H1 (cell line): ENCODE data around the gene DAG1. TPM values are rescaled to one million over a fixed set of nuclear protein-coding genes. Genes with fewer than 3 reads are reported as not detected.
A peak's percentile ranks its signal among the peaks of the same experiment; 100 is the strongest.

Source experiments
- CTCF ChIA-PET: fragments of 300-600 bp; sonication (Branson Sonifier 250); formaldehyde crosslinking; loops from one replicate; lab custom pipeline; 2021; ENCODE audit not compliant: partially characterized antibody; lab: Charles Lee
- POLR2A ChIA-PET: fragments of 300-600 bp; sonication (Branson Sonifier 250); formaldehyde crosslinking; loops from one replicate; lab custom pipeline; 2021; ENCODE audit warnings: inconsistent platforms; ENCODE audit not compliant: partially characterized antibody; lab: Charles Lee
- DNase-seq, 2 experiments: peaks; one replicate each; pipeline versions ENCODE4 v3.0.0 to v3.0.0-alpha.2; 2010 to 2022; ENCODE audit warnings: low spot score in 2 of 2, low read depth in 1 of 2, mixed read lengths in 1 of 2
- FAIRE-seq: peaks from 2 replicates; lab custom pipeline; 2011; peaks lifted over from hg19 to GRCh38; lab: Jason Lieb, UNC
- H2AFZ ChIP-seq: 2 replicates; pipeline ENCODE4 v1.8.1; 2012; ENCODE audit warnings: low read length, inconsistent platforms
- H2AK5ac ChIP-seq: 2 replicates; pipeline ENCODE4 v1.6.1; 2013; ENCODE audit warnings: low read depth, low read length
- H2BK120ac ChIP-seq: replicated peaks from 2 replicates; pipeline ENCODE3; 2013; ENCODE audit warnings: low read depth, low read length, inconsistent platforms
- H2BK12ac ChIP-seq: 2 replicates; pipeline ENCODE4 v1.6.1; 2013; ENCODE audit warnings: low read depth, low read length
- H2BK15ac ChIP-seq: 2 replicates; pipeline ENCODE4 v1.6.1; 2013; ENCODE audit warnings: low read length
- H2BK20ac ChIP-seq: 2 replicates; pipeline ENCODE4 v1.6.1; 2013; ENCODE audit warnings: low read length
- H2BK5ac ChIP-seq: 2 replicates; pipeline ENCODE4 v1.6.1; 2013; ENCODE audit warnings: low read depth, low read length
- H3K14ac ChIP-seq: 2 replicates; pipeline ENCODE4 v1.6.1; 2013; ENCODE audit warnings: inconsistent platforms; ENCODE audit not compliant: insufficient read length
- H3K18ac ChIP-seq: 2 replicates; pipeline ENCODE4 v1.6.1; 2013; ENCODE audit warnings: low read length; ENCODE audit errors: extremely low read depth
- H3K23ac ChIP-seq: 2 replicates; pipeline ENCODE4 v1.6.1; 2013; ENCODE audit warnings: inconsistent platforms; ENCODE audit not compliant: insufficient read length
- H3K23me2 ChIP-seq: 2 replicates; pipeline ENCODE4 v1.6.1; 2013; ENCODE audit warnings: low read depth, low read length
- H3K27ac ChIP-seq: 2 replicates; pipeline ENCODE4 v1.6.1; 2011; ENCODE audit warnings: low read depth, low read length, inconsistent platforms
- H3K27me3 ChIP-seq, 4 experiments: replicated peaks in 1 of 4; 1 replicate in 1 of 4; 2 replicates in 3 of 4; pipeline versions ENCODE4 v1.6.1 to v1.8.1; 2011 to 2013; ENCODE audit warnings: low read length in 3 of 4, mild to moderate bottlenecking in 3 of 4, inconsistent platforms in 2 of 4, mixed read lengths in 2 of 4, moderate library complexity in 1 of 4; ENCODE audit not compliant: control insufficient read depth in 3 of 4, insufficient read depth in 3 of 4; ENCODE audit errors: extremely low read depth in 1 of 4
- H3K36me3 ChIP-seq, 4 experiments: 2 replicates each; pipeline versions ENCODE4 v1.6.1 to v1.8.1; 2011 to 2013; ENCODE audit warnings: mild to moderate bottlenecking in 4 of 4, low read length in 3 of 4, moderate library complexity in 2 of 4, control low read depth in 1 of 4, inconsistent platforms in 1 of 4; ENCODE audit not compliant: insufficient read depth in 4 of 4, control insufficient read depth in 2 of 4
- H3K4ac ChIP-seq: replicated peaks from 2 replicates; pipeline ENCODE3; 2013; ENCODE audit warnings: low read length, low read depth, mixed read lengths, inconsistent platforms; ENCODE audit not compliant: insufficient read length
- H3K4me1 ChIP-seq, 4 experiments: replicated peaks in 1 of 4; 1 replicate in 1 of 4; 2 replicates in 3 of 4; pipeline versions ENCODE4 v1.6.1 to v1.8.1; 2011 to 2013; ENCODE audit warnings: low read length in 3 of 4, inconsistent platforms in 2 of 4, mixed read lengths in 1 of 4; ENCODE audit not compliant: insufficient read depth in 4 of 4, control insufficient read depth in 3 of 4
- H3K4me2 ChIP-seq, 2 experiments: 2 replicates each; pipeline versions ENCODE4 v1.6.1 to v1.8.1; 2011 to 2013; ENCODE audit warnings: low read depth in 2 of 2, low read length in 2 of 2, control low read depth in 1 of 2, inconsistent platforms in 1 of 2, mild to moderate bottlenecking in 1 of 2; ENCODE audit not compliant: insufficient read depth in 1 of 2
- H3K4me3 ChIP-seq, 4 experiments: fragments of 200-600, 300-600 bp in 1 of 4; sonication (generic), shearing (Covaris generic), sonication (Bioruptor Twin) in 1 of 4; 2 replicates each; pipeline versions ENCODE4 v1.5.1 to v1.8.1; 2011 to 2016; ENCODE audit warnings: low read length in 4 of 4, low read depth in 3 of 4, control low read depth in 2 of 4, inconsistent platforms in 2 of 4, mild to moderate bottlenecking in 2 of 4, mixed read lengths in 1 of 4, moderate library complexity in 1 of 4; ENCODE audit not compliant: insufficient read depth in 2 of 4; ENCODE audit errors: extremely low read depth in 1 of 4
- H3K56ac ChIP-seq: replicated peaks from 2 replicates; pipeline ENCODE3; 2013; ENCODE audit warnings: low read depth, mild to moderate bottlenecking, mixed read lengths, low read length, inconsistent platforms; ENCODE audit not compliant: insufficient read length
- H3K79me1 ChIP-seq: 2 replicates; pipeline ENCODE4 v1.6.1; 2013; ENCODE audit warnings: low read depth, low read length, control low read depth
- H3K79me2 ChIP-seq, 2 experiments: 2 replicates each; pipeline versions ENCODE4 v1.6.1 to v1.8.1; 2012 to 2013; ENCODE audit warnings: low read length in 2 of 2, mild to moderate bottlenecking in 2 of 2, inconsistent platforms in 1 of 2; ENCODE audit not compliant: insufficient read depth in 2 of 2, control insufficient read depth in 1 of 2
- H3K9ac ChIP-seq, 4 experiments: replicated peaks in 1 of 4; 1 replicate in 1 of 4; 2 replicates in 3 of 4; pipeline versions ENCODE4 v1.6.1 to v1.8.1; 2011 to 2013; ENCODE audit warnings: low read depth in 3 of 4, low read length in 3 of 4, control low read depth in 2 of 4, mild to moderate bottlenecking in 2 of 4, moderate library complexity in 2 of 4, inconsistent platforms in 1 of 4; ENCODE audit errors: extremely low read depth in 1 of 4
- H3K9me3 ChIP-seq, 2 experiments: 2 replicates each; pipeline versions ENCODE4 v1.6.1 to v1.8.1; 2012 to 2013; ENCODE audit warnings: mild to moderate bottlenecking in 2 of 2, moderate library complexity in 2 of 2, control low read depth in 1 of 2, inconsistent platforms in 1 of 2, low read depth in 1 of 2, low read length in 1 of 2, mixed read lengths in 1 of 2; ENCODE audit not compliant: insufficient read depth in 2 of 2
- H4K20me1 ChIP-seq, 2 experiments: replicated peaks in 1 of 2; 2 replicates each; pipeline versions ENCODE3 to v1.8.1; 2011 to 2013; ENCODE audit warnings: inconsistent platforms in 2 of 2, low read length in 2 of 2, mild to moderate bottlenecking in 1 of 2; ENCODE audit not compliant: insufficient read depth in 2 of 2, control insufficient read depth in 1 of 2
- H4K5ac ChIP-seq: 2 replicates; pipeline ENCODE4 v1.6.1; 2013; ENCODE audit warnings: low read length, low read depth, mixed read lengths, inconsistent platforms; ENCODE audit not compliant: insufficient read length
- H4K8ac ChIP-seq: 2 replicates; pipeline ENCODE4 v1.8.0; 2013; ENCODE audit warnings: mild to moderate bottlenecking, moderate library complexity, low read length, inconsistent platforms; ENCODE audit not compliant: insufficient read depth; ENCODE audit errors: extremely low read depth
- H4K91ac ChIP-seq: replicated peaks from 2 replicates; pipeline ENCODE3; 2013; ENCODE audit warnings: low read length, mixed read lengths, inconsistent platforms; ENCODE audit not compliant: insufficient read length
- CHD2 ChIP-seq: IDR thresholded peaks from 2 replicates; pipeline ENCODE4 v1.6.1; 2012; ENCODE audit warnings: low read length, improper control_type of control experiment
- HDAC6 ChIP-seq: IDR thresholded peaks from one replicate; pipeline ENCODE4 v1.7.1; 2012; ENCODE audit warnings: low read depth, mild to moderate bottlenecking, inconsistent platforms, low read length, moderate library complexity
- KDM5A ChIP-seq: fragments of 200-600 bp; IDR thresholded peaks from 2 replicates; pipeline ENCODE4 v1.7.1; 2012; ENCODE audit warnings: mild to moderate bottlenecking, low read length, inconsistent platforms, mixed read lengths
- NANOG ChIP-seq: IDR thresholded peaks from 2 replicates; pipeline ENCODE4 v1.6.1; 2011; ENCODE audit warnings: low read length, low read depth, mild to moderate bottlenecking, inconsistent platforms; ENCODE audit not compliant: insufficient read depth, poor library complexity, severe bottlenecking
- NRF1 ChIP-seq: IDR thresholded peaks from 2 replicates; pipeline ENCODE4 v1.6.1; 2011; ENCODE audit warnings: mild to moderate bottlenecking, low read depth, low read length, improper control_type of control experiment
- RNF2 ChIP-seq: fragments of 200-900, 300-1000 bp; sonication (generic); IDR thresholded peaks from 2 replicates; pipeline ENCODE4 v1.7.1; 2016; ENCODE audit warnings: borderline replicate concordance, low read depth, mild to moderate bottlenecking, antibody characterized with exemption, low read length; ENCODE audit not compliant: poor library complexity, severe bottlenecking; ENCODE audit errors: missing control alignments
- SIN3A ChIP-seq, 2 experiments: IDR thresholded peaks in 1 of 2; conservative IDR thresholded peaks in 1 of 2; 2 replicates each; pipeline ENCODE4 v1.6.1; 2011 to 2012; ENCODE audit warnings: low read length in 2 of 2, improper control_type of control experiment in 1 of 2, low read depth in 1 of 2, mild to moderate bottlenecking in 1 of 2
- TAF7 ChIP-seq: optimal IDR thresholded peaks from 2 replicates; pipeline ENCODE3; 2011; ENCODE audit warnings: low read depth, mild to moderate bottlenecking, inconsistent platforms, low read length, moderate library complexity, borderline replicate concordance
- YY1 ChIP-seq: IDR thresholded peaks from 2 replicates; pipeline ENCODE4 v1.6.1; 2011; ENCODE audit warnings: low read depth, mild to moderate bottlenecking, low read length
- WGBS, 2 experiments: shearing (Covaris generic) in 1 of 2; methylation state at CpG; one replicate each; pipeline versions ENCODE4 v1.1.6 to v1.1.7; 2013 to 2015; ENCODE audit warnings: low lambda C conversion rate in 2 of 2, mixed read lengths in 2 of 2, inconsistent platforms in 1 of 2, low coverage in 1 of 2, missing lambda C conversion rate in 1 of 2; ENCODE audit not compliant: insufficient replicate concordance in 2 of 2, insufficient coverage in 1 of 2, insufficient read length in 1 of 2; ENCODE audit errors: extremely low coverage in 1 of 2, missing lambda C conversion rate in 1 of 2; 5-methylcytosine and 5-hydroxymethylcytosine counted together
- polyA plus RNA-seq, 7 experiments: library from polyadenylated mRNA; depleted of rRNA in 3 of 7; stranded (reverse) in 5 of 7; unstranded in 2 of 7; fragments of >200 nt in 5 of 7; fragments of 200-250 nt in 2 of 7; gene quantifications; 1 replicate in 5 of 7; 2 replicates in 1 of 7; 4 replicates in 1 of 7; pipeline versions ENCODE4 v1.2.1 to v1.2.3, GENCODE V29; 2011 to 2013; ENCODE audit warnings: missing spikeins in 2 of 7, mixed read lengths in 2 of 7
- total RNA-seq: library from RNA; stranded (reverse); fragmentation: NEBNext Ultra II Directional; extraction: Animal tissue kit (Norgen Biotek cat#: 25700); gene quantifications from 2 replicates; pipeline ENCODE4 v1.2.1, GENCODE V29; 2021

DAG1 gene
- total and polyA plus RNA-seq, 2 of the 8 experiments (the other 6 are each of a cell fraction or from before 2014, with no cell fraction given), result 97.5 to 138 TPM

GRCh38 chr3:49553692-49554632, 83.9 kb downstream of the DAG1 start, which contains the start of gene BSN:
Gene BSN (plus strand): TSS chr3:49554477. CDS start chr3:49554603, 126 bp downstream.
- POLR2A ChIA-PET, result interaction anchor here (0.6 to 2.2 kb wide), 5 partner anchors 11 to 158 kb away, joined by 3 to 11 read pairs (median 3); no protein-coding TSS in a partner anchor
- CTCF ChIA-PET, result interaction anchor here (0.7 to 9.3 kb wide), 5 partner anchors 10 to 147 kb away, joined by 3 to 70 read pairs (median 19); no protein-coding TSS in a partner anchor
- TF ChIP-seq TAF7 (no peak), RNF2 (no peak), KDM5A (no peak), SIN3A (conservative IDR thresholded peaks at IDR 0.05 in 1 of 2, IDR thresholded peaks at IDR 0.05 in 1 of 2; ENCODE audit: low read depth in 1 of 2, low read length in 2 of 2) (peak in 1 of 2 experiments; percentile 4; a peak in 1 of 4 replicates), NRF1 (peak; percentile 89), YY1 (no peak; the same call in 1 of the 2 replicates), HDAC6 (no peak), CHD2 (no peak), NANOG (no peak)

More at GRCh38 chr3:49553692-49554632, 83.9 kb downstream of the DAG1 start, which contains the start of gene BSN:
- Histone ChIP-seq H3K4me3 (peak within 1 kb of the TSS; percentile 78 to 96 (median 90)), H4K8ac (peak within 1 kb of the TSS; percentile 73), H3K23me2 (peaks cover 12% of the 10 kb centered on the region), H4K91ac (peak within 1 kb of the TSS; percentile 26), H3K79me1 (no peaks in the 10 kb centered on the region), H2BK15ac (no peak within 1 kb of the TSS), H3K14ac (peak within 1 kb of the TSS; percentile 74), H3K4me1 (peaks cover 0 to 14% (median 4%) of the 10 kb centered on the region in 4 experiments; a peak in 5 of 7 replicates), H2BK120ac (no peak within 1 kb of the TSS), H3K79me2 (no peaks in the 10 kb centered on the region), H2AK5ac (no peak within 1 kb of the TSS), H3K18ac (peak within 1 kb of the TSS; percentile 56), H3K27me3 (peaks cover 0 to 11% (median 6%) of the 10 kb centered on the region in 4 experiments; a peak in 3 of 7 replicates), H4K5ac (peak within 1 kb of the TSS; percentile 75), H2BK12ac (0 out of 2 replicates have a peak within 1 kb of the TSS, but pooled peaks have one; percentile 52), H2AFZ (peak within 1 kb of the TSS; percentile 80), H3K4me2 (peak within 1 kb of the TSS; percentile 83 to 99), H4K20me1 (peaks cover 0 to 5% of the 10 kb centered on the region in 2 experiments), H3K27ac (peak within 1 kb of the TSS; percentile 27; the same call in 1 of the 2 replicates), H3K23ac (no peak within 1 kb of the TSS), H3K4ac (no peak within 1 kb of the TSS), H3K56ac (peak within 1 kb of the TSS; percentile 32), H3K9me3 (no peaks in the 10 kb centered on the region), H2BK20ac (no peak within 1 kb of the TSS), H2BK5ac (0 out of 2 replicates have a peak within 1 kb of the TSS, but pooled peaks have one; percentile 75), H3K36me3 (no peaks in the 10 kb centered on the region), H3K9ac (peak within 1 kb of the TSS in 3 of 4 experiments; percentile 49 to 77 (median 59); a peak in 6 of 7 replicates)
- 9% methylated on average over 24 of the region's 76 CpGs; no CpG with 5 or more reads in 1 of the 2 experiments for WGBS, 2 experiments
- peak; percentile 76 to 97 for DNase-seq
- no peak for FAIRE-seq
